ENCODE measurements around the gene RREB1.

DNA sequence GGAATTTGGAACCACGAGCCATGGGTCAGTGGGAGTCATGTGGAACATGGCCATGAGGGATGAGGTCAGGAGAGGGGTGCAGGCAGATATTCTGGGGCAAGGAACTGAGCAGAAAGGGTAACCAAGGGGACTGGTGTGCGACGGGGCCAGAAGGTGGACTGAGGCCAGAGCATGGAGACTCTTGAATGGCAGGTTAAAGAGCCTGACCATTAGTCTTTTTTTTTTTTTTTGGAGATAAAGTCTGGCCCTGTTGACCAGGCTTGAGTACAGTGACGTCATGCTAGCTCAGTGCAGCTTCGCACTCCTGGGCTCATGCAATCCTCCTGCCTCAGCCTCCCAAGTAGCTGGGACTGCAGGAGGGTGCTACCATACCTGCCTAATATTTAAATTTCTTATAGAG lies 64.0 kb downstream of the RREB1 start:
- TF ChIP-seq CTCF (IDR thresholded peaks at IDR 0.05) (no peak), POLR2A (IDR thresholded peaks at IDR 0.05) (no peak)

All from adrenal gland (tissue), 5 donors.